ENCODE measurements around the gene DUT. TPM values are rescaled to one million over a fixed set of nuclear protein-coding genes. Genes with fewer than 3 reads are reported as not detected.

DUT gene
- total RNA-seq, 1 donor from 2014 or later: 244 TPM

DNA sequence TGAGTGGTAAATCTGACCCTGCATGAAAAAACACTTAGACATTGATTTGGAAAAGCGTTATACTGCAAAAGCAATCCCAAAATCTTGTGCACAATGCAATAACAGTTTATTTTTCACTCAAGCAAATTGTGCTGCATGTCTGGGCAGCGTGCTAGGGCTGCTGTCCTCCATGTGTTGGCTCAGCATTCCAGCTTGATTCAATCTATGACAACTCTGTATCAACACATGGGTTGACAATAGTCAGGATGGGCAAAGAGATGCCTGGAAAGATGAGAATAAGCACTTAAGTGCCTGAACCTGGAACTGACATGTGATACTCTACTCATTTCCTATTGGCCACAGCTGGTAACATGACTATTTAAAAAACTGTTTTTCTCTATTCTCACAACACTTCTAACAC lies 51.8 kb downstream of the DUT start:
- Mint-ChIP-seq H3K36me3 (ENCODE audit: low read depth) (no peaks in the 10 kb centered on the region), H3K27ac (no peak overlapping the region), H3K9me3 (no peaks in the 10 kb centered on the region), H3K27me3 (ENCODE audit: insufficient read depth) (peaks cover 5% of the 10 kb centered on the region), H3K4me1 (ENCODE audit: low read depth) (no peaks in the 10 kb centered on the region), H3K4me3 (no peak overlapping the region)
- intact Hi-C loops (cut with micrococcal nuclease): no loop called here
- DNase-seq (ENCODE audit: low spot score): no peak

DNA sequence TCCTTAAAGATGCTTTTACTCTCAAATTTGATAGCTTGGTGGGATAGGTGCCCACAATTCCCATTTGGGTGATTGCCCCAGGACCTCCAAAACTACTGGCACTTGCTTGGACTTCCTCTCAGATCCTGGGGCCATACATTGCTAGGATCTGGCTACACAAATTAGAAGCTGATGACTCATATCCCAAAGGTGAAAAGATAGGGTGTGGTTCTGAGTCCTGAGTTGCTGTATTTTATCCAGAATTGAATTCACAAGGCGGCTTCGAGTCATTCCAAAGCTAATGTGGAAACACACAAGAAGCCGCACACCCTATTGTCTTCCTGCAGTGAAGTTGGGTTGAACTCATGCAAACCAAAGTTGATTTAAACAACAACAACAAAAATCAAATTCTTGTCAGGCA lies 53.4 kb downstream of the DUT start:
- intact Hi-C loops (cut with micrococcal nuclease): no loop called here
- peaks cover 7% of the 10 kb centered on the region for H3K27me3 Mint-ChIP-seq (ENCODE audit: insufficient read depth)
- no peak overlapping the region for H3K27ac Mint-ChIP-seq
- H3K4me1 Mint-ChIP-seq (ENCODE audit: low read depth): no peaks in the 10 kb centered on the region
- H3K9me3 Mint-ChIP-seq: no peaks in the 10 kb centered on the region
- H3K36me3 Mint-ChIP-seq (ENCODE audit: low read depth): no peaks in the 10 kb centered on the region
- DNase-seq (ENCODE audit: low spot score): no peak
- no peak overlapping the region for H3K4me3 Mint-ChIP-seq

DNA sequence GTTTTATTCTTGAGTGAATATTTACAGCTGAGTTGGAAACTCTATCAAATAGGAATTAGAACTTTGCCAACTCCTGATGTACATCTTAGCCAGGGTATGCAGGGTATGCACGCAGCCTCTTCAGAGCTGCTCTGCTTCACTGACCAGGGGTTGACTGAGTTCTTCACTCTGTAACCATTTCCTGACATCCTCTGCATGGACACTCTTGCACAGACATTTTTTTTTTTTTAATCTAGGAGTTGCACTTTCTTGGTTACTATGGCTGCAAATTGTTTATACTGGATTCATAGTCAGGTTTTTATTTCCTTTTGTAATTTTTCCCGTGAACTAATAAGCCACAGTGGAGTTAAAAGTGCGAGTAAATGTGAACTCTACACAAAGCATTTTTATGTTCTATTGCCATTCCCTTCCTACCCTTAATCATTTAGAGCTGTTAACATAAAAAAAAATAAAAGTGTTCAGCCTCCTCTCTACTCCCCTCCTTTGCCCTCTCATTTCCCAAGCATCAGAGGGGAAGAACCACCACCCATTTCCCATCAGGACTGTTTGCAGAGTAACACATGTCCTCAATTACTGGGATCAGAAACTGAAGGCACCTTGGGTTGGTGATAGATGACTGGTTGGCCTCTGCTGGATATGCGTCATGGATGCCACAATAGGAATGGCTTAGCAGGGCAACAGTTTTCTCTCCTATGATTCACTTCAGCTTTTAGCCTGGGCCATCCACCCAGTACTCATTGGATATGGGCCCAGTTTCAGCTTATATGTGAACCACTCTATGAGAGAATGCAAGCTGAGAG lies 54.0 kb downstream of the DUT start:
- Mint-ChIP-seq H3K27me3 (ENCODE audit: insufficient read depth) (peaks cover 9% of the 10 kb centered on the region), H3K36me3 (ENCODE audit: low read depth) (no peaks in the 10 kb centered on the region), H3K27ac (no peak overlapping the region), H3K9me3 (no peaks in the 10 kb centered on the region), H3K4me3 (no peak overlapping the region), H3K4me1 (ENCODE audit: low read depth) (no peaks in the 10 kb centered on the region)
- intact Hi-C loops (cut with micrococcal nuclease): no loop called here
- DNase-seq (ENCODE audit: low spot score): no peak

DNA sequence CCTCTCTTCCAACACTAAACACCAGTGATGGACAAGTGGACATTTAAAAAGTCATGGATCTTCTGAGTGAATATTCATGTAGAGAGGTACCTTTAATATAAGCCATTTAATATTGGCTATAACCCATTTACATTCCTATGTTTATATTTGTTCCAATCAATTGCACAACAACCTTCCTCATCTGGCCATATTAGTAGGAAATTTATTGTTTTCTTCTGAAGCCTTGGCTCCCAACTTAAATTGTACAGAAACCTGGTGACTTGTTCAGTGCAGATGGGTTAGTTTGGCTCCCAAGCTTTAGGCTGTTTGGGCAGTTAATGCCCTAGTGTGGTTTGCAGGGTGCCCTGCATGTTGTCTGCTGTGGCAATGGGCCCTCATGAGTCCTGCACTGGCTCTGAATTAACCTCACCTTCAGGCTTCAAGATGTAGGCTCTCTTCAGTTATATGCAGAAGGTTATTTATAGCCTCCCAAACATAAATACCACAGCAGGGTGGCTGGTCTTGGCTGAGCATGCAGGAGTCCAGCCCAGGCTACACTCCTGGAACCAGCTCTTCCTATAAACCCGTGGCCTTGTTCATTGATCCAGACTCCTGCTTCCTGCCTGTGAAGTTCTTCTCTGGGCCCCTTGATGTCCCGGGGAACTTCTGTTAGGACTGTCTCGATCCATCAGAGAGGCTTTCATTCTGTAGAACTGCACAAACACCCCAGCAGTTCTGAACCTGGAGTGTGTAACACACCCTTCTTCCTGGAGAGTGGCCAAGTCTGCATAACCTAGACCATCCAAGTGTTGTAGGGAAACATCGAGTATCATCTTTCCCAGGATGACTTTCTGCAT lies 57.0 kb downstream of the DUT start:
- DNase-seq (ENCODE audit: low spot score): no peak
- no peaks in the 10 kb centered on the region for H3K36me3 Mint-ChIP-seq (ENCODE audit: low read depth)
- H3K4me1 Mint-ChIP-seq (ENCODE audit: low read depth): no peaks in the 10 kb centered on the region
- H3K27ac Mint-ChIP-seq: no peak overlapping the region
- H3K4me3 Mint-ChIP-seq: no peak overlapping the region
- H3K27me3 Mint-ChIP-seq (ENCODE audit: insufficient read depth): peaks cover 9% of the 10 kb centered on the region
- H3K9me3 Mint-ChIP-seq: no peaks in the 10 kb centered on the region
- intact Hi-C loops (cut with micrococcal nuclease): no loop called here

DNA sequence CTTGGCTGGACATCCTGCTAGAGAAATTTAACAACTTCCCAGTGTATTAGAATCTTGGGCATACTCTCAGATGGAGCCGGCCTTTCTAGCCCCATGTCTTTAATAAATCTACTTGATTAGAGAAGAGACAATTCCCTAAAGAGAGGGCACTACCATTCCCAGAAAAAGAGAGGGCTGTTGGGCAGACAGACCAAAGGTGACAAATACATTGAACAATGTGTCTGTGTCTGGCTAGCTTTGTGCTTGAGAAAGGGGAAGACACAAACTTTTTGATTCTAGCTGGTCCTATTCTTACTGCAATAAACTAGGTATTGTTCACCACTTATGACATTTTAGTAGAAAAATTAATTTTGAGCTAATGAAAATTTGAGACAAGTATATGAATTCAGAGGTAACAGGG lies 57.7 kb downstream of the DUT start:
- H3K4me3 Mint-ChIP-seq: no peak overlapping the region
- no peaks in the 10 kb centered on the region for H3K36me3 Mint-ChIP-seq (ENCODE audit: low read depth)
- H3K9me3 Mint-ChIP-seq: no peaks in the 10 kb centered on the region
- peaks cover 10% of the 10 kb centered on the region for H3K27me3 Mint-ChIP-seq (ENCODE audit: insufficient read depth)
- no peak for DNase-seq (ENCODE audit: low spot score)
- no peak overlapping the region for H3K27ac Mint-ChIP-seq
- intact Hi-C loops (cut with micrococcal nuclease): no loop called here
- H3K4me1 Mint-ChIP-seq (ENCODE audit: low read depth): no peaks in the 10 kb centered on the region

DNA sequence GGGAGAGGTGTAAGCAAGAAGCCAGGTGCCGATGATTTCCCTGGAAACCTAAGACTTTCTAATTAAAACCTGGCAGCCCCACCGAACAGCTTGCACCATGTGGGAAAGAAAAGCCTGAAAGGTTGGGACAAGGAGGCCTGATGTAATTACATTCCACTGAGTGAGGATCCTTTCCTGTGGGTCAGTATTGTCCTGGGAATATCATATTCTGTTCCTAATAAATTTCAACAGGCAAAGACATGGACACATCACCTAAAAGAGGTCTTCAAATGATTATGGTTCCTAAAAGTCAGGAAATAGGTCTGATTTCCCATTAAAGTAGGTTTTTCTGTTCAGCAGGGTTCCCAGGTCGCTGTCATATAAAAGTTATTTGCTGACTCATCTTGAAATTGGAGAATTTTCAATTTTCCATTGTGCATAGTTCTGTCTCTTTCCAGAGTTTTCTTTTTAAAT lies 58.5 kb downstream of the DUT start:
- Mint-ChIP-seq H3K9me3 (no peaks in the 10 kb centered on the region), H3K4me3 (no peak overlapping the region), H3K27ac (no peak overlapping the region), H3K36me3 (ENCODE audit: low read depth) (no peaks in the 10 kb centered on the region), H3K4me1 (ENCODE audit: low read depth) (no peaks in the 10 kb centered on the region), H3K27me3 (ENCODE audit: insufficient read depth) (peaks cover 10% of the 10 kb centered on the region)
- DNase-seq (ENCODE audit: low spot score): no peak
- intact Hi-C loops (cut with micrococcal nuclease): no loop called here

DNA sequence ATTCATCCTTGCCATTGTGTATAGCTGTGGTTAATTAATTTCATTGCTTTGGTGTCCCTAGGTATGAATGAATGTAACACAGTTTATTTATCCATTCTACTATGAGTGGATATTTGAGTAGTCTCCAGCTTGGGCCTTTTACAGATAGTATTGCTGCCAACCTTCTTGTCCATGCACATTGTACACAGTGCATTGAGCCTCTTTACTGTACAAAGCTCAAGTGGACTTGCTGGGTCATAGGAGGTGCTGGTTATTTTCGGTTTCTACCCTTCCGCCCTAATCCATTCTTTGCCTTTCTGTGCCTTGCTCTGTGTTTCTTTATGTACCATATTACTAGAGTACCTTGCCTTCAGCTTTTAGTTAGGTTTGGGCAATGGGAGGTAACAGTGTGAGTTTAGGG lies 60.7 kb downstream of the DUT start:
- no peak for DNase-seq (ENCODE audit: low spot score)
- Mint-ChIP-seq H3K36me3 (ENCODE audit: low read depth) (no peaks in the 10 kb centered on the region), H3K27me3 (ENCODE audit: insufficient read depth) (peaks cover 6% of the 10 kb centered on the region), H3K9me3 (no peaks in the 10 kb centered on the region), H3K4me3 (no peak overlapping the region), H3K27ac (no peak overlapping the region), H3K4me1 (ENCODE audit: low read depth) (no peaks in the 10 kb centered on the region)
- intact Hi-C loops (cut with micrococcal nuclease): no loop called here

DNA sequence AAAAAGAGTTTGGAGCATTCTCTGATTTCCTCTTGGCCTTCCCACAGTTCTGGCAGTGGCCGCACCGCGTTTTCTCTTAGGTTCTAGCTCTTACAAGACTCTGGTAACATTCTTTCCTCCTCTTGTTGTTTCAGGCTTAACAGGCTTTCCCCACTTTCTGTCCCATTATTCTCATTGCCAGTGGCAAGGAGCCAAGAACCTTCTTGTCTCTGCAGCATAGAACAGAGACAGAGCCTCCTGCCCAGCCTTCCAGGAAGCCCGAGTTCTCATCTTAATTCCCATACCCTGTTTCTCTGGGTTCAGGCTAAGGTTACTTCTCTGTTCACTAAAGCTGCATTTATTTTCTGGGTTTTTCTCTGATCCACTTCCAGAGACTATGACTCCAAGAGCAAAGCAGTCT lies 61.1 kb downstream of the DUT start:
- no peaks in the 10 kb centered on the region for H3K36me3 Mint-ChIP-seq (ENCODE audit: low read depth)

More for the DNA sequence above, 61.1 kb downstream of the DUT start:
- intact Hi-C loops (cut with micrococcal nuclease): no loop called here
- no peaks in the 10 kb centered on the region for H3K9me3 Mint-ChIP-seq
- no peak overlapping the region for H3K4me3 Mint-ChIP-seq
- DNase-seq (ENCODE audit: low spot score): no peak
- no peak overlapping the region for H3K27ac Mint-ChIP-seq
- peaks cover 6% of the 10 kb centered on the region for H3K27me3 Mint-ChIP-seq (ENCODE audit: insufficient read depth)
- no peaks in the 10 kb centered on the region for H3K4me1 Mint-ChIP-seq (ENCODE audit: low read depth)

Other genes starting within 250 kb of the DUT start
- not detected in 2 replicates for gene SLC24A5, start 210.4 kb upstream of the DUT start, total RNA-seq
- 20.3 and 21.1 TPM in 2 replicates for gene MYEF2, start 153.1 kb upstream of the DUT start, total RNA-seq
- gene CTXN2, start 139.8 kb upstream of the DUT start, total RNA-seq: not detected in 2 replicates
- gene SLC12A1, start 125.1 kb upstream of the DUT start, total RNA-seq: not detected in 2 replicates